GM13976 (cell line): ENCODE results near the gene COPS7B.

Experiments used
- DNase-seq: peaks from one replicate; pipeline ENCODE4 v3.0.0; 2012; ENCODE audit warnings: low spot score
- CTCF ChIP-seq: IDR thresholded peaks from 2 replicates; pipeline ENCODE4 v1.5.1; 2012; ENCODE audit warnings: borderline replicate concordance, mild to moderate bottlenecking; ENCODE audit not compliant: insufficient read depth; ENCODE audit errors: extremely low read depth, missing control alignments, control extremely low read depth
- in situ Hi-C: fragments of 300-500 bp; cut with MboI; formaldehyde crosslinking; loops from one replicate; pipeline ENCODE4 v1.12.0; 2022; ENCODE audit warnings: low sequenced_read_pairs, mixed read lengths, inconsistent platforms; ENCODE audit not compliant: unreplicated experiment

Gene COPS7B

GRCh38 chr2:231769170-231770136 lies 16.8 kb upstream of the COPS7B start:
- TF ChIP-seq CTCF = no peak
- in situ Hi-C loops = no loop called here
- DNase-seq = peak; percentile 52

DNA sequence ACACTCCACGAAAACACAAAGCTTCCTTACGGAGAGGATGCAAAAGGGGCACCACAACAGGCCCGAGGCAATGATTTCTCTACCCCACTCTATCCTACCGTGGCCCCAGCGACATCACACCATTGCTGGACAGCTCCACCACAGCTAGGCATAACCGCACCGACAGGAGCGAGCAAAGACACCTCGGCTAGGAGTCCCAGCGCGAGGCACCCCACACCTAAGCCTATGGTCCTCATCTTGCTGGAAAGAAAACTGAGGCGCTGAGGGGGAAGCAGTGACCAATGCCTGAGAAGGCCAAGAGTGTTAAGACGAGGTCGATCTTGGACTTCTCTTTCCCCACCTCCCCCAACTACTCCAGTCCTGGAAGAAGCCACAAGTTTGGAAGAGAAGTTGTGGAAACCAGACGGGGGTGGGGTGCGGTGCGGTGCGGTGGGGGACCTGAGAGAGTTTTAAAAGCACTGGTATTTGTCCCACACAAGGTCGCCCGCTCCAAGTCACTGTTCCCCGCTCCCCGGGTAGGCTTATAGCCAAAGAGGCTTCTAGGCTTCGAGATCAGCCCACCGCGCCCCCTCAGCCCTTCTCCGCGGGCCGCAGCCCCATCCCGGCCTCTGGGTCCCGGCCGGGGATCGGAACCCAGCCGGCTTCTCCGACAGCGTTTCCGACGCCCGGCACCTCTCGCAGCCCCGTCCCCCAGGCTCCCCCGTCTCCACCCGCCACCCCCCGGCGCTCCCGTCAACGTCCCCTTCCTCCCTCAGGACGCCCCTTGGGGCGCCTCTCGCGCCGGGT lies 5.9 kb upstream of the COPS7B start:
- no peak for DNase-seq
- in situ Hi-C loops = no loop called here
- no peak for TF ChIP-seq CTCF

DNA sequence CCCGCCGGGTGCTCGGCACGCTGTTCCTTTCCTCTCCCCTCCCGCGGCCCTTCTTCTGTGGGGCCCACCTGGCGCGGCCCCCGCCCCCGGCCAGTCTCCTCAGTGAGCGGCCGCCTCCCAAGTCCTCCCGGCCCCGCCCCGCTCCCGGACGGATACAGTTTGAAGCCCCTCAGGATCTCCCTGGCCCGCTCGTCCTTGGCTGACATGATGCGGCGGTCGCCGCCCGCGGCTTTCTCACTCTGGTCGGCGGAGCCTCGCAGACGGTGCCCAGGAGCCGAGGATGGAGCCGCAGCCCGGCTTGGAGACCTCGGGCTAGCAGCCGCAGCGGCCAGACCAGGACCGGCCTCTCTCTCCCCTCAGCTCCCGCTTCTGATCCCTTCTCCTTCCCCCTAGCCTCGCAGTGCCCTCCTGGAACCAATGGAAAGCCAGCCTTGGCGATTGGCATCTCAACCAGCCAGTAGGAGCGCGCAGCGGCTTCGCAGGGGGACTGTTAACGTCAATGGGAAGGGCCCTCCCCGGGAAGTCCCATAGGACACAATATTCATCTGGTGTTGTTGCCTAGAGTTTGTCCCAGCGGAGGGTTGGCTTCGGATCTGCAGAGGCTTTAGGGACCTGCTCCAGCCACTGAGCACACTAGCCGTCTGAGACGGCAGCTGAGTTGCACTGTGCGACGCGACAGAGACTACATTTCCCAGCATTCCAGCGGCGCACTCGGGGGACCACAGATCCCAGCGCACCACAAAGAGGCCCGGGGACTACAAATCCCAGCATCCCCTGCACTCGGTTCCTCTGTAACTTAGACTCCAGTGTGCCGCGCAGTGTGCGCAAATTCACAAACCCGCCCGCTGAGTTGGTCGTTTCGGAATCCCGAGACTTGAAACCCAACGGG lies 5.1 kb upstream of the COPS7B start, which contains the start of gene PDE6D:
Gene PDE6D (minus strand): TSS at position 374 of the 889 bp plus-strand sequence. CDS start 168 bp downstream, at position 206.
- peak; percentile 98 for DNase-seq
- in situ Hi-C loops = no loop called here
- TF ChIP-seq CTCF = no peak

DNA sequence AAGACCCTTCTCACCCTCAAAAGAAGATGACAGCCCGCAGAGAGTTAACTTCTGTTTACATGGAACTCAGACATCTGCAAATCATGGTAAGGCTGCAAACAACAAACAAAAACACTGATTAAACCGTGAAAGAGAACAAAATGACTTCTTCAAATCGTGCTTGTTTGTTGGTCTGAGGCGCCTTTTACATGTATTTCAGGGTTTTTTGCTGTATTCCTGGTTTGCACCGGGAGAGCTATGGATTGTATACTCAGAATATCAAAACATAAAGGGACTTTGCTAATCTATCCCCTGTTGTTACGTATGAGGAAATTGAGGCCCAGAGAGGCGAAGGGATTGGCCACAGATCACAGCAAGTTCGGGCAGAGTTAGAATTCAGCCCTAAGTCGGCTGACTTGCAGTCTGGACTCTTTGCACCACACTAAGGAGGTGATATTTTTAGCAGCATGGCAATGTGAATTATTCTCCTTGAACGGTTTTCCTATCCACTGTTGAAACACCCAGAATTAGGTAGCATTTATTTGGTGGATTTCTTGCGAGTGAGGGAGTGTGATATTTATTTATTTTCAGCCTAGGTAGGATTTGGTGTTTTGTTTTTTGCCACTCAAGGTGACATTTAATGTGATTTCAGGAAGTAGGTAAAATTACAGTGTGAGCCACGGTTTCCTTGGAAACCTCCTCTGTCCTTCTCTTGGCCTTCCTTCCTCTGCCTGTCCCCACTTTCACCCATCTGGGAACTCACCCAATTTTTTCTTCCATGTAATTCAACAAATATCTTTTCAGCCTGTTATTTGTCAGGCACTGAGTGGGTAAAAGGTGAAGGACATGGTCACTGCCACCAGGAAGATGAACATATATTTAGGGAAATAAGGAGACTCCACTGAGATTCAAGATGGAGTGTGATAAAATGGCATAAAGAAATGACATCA lies 4.2 kb upstream of the COPS7B start:
- DNase-seq = peak; percentile 32
- in situ Hi-C loops = no loop called here
- TF ChIP-seq CTCF = no peak

- TF ChIP-seq CTCF = no peak
- in situ Hi-C loops = no loop called here
- no peak for DNase-seq
Measured at GRCh38 chr2:231785413-231785812, 832 bp upstream of the COPS7B start.
